ENCODE data around the gene IL32.
"Not testable (repeated sequence)": the region's sequence is repeated elsewhere in the genome, so short reads cannot be mapped to it uniquely, and the experiment has no call there.

IL32 gene

GRCh38 chr16:3069146-3069545 is 3.7 kb downstream of the IL32 start:
- not testable (repeated sequence) for DNase-seq (ENCODE audit: low read depth in 2 of 3, low spot score in 2 of 3)

GRCh38 chr16:3070608-3071111 is 5.2 kb downstream of the IL32 start:
- no peak for DNase-seq (ENCODE audit: low read depth in 2 of 3, low spot score in 2 of 3)

- no peak for DNase-seq (ENCODE audit: low read depth in 2 of 3, low spot score in 2 of 3)
Measured at GRCh38 chr16:3071655-3072054, 6.2 kb downstream of the IL32 start.

DNA sequence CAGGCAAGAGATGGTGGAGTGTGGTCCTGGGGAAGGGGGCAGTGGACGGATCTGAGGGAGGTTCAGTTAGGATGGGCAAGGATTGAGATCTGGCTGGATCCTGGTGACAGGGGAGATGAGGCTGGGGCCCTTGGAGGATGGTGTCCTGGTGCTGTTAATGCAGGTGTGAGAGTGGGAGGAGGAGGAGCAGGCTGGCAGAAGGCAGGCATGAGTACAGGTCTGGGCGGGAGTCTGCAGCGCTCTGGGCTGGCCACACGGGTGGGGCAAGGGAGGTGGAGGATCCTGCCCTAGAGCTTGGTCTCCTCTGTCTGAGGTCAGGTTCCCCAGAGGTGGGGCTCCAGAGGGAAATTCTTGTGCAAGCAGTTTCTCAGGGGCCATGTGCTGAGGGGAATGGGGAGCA is 6.7 kb downstream of the IL32 start:
- DNase-seq (ENCODE audit: low read depth in 2 of 3, low spot score in 2 of 3) = not testable (repeated sequence)

- DNase-seq (ENCODE audit: low read depth in 2 of 3, low spot score in 2 of 3) = not testable (repeated sequence)
Measured at GRCh38 chr16:3072576-3073263, 7.3 kb downstream of the IL32 start.

DNA sequence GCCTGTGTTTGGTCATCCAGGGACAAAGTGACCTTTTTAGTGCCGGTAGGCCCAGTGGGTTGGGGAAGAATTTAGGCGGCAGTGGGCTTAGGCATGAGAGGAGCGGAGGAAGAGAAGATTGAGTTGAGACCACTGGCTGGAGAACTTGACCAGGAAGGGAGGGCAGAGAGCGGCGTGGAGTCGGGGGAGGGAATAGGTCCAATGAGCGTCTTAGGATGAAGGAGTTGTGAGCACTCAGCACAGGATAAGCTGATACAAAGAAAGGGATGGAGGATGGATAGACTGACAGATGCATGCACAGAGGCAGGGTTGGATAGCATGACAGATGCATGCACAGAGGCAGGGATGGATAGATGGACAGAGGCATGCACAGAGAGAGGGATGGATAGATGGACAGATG is 8.0 kb downstream of the IL32 start:
- DNase-seq (ENCODE audit: low read depth in 2 of 3, low spot score in 2 of 3) = no peak

DNA sequence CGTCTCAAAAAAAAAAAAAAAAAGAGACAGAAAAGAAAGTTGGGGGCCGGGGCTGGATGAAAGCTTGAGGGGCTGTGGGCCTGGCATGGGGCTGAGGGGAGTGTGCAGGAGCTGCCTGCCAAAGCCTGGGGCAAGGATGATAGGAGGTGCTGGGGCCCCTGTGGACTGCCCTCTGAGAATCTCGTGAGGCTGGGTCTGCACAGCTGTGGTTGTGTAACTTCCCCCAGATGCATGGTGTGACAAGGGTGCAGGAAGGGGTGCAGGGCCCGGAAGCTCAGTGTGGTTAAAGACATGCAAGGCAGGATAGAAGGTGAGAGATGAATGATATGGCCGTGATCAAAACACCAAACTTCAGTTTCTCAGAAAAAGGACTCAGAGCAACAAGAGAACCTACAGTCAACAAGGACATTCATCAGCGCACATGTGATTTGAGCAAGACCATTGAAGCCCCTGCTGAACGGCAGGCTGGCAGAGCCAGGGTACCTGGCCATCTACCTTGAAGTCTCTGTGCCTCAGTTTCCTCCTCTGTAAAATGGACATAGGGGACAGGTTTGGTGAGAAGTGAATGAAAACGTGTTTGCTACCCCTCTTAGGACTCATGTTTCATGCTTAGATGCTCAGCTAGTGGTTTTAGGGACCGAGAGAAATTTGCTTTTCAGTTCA is 9.6 kb downstream of the IL32 start:
- peak in 2 of 3 experiments; percentile 59 to 60 for DNase-seq (ENCODE audit: low read depth in 2 of 3, low spot score in 2 of 3)

- DNase-seq (ENCODE audit: low read depth in 2 of 3, low spot score in 2 of 3) = no peak
Measured at GRCh38 chr16:3075523-3075915, 10.1 kb downstream of the IL32 start.

- DNase-seq (ENCODE audit: low read depth in 2 of 3, low spot score in 2 of 3) = not testable (repeated sequence)
Measured at GRCh38 chr16:3075946-3076345, 10.5 kb downstream of the IL32 start.

DNA sequence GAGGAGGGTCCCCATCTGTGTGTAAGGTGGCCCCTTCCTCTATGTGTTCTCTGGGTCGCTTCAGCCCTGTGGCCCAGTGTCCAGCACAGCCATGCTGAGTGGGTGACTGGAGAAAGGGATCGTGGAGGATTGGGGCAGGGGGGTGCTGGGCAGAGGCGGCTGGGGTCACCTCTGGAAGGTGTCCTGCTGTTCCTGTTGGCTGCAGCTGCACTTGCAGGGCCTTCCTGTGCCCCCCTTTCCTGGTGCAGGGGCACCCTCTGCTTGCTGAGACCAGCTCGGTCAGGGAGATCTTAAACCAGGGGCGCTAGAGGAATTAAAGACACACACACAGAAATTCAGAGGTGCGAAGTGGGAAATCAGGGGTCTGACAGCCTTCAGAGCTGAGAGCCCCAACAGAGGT is 11.1 kb downstream of the IL32 start:
- DNase-seq (ENCODE audit: low read depth in 2 of 3, low spot score in 2 of 3) = no peak

DNA sequence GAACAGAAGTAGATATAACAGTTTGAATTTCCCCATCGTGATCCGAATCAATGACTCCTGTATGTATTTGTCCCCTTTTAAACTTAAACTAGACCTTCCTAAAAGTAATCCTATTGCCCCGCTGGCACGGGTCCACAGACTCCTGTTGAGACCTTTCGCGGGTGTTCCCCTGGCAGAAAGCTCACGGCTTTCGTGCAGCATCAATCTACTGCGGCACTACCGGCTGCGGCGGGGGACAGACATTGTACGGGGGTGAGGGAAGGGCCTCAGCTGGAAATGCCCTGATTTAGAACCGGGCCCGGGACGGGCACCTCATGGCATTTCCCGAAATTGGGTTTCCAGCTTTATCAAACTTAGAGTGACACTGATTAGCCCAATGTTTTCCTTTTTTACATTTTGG is 14.6 kb downstream of the IL32 start:
- DNase-seq (ENCODE audit: low read depth in 2 of 3, low spot score in 2 of 3) = no peak

GRCh38 chr16:3081957-3082356 is 16.5 kb downstream of the IL32 start:
- DNase-seq (ENCODE audit: low read depth in 2 of 3, low spot score in 2 of 3) = not testable (repeated sequence)

DNA sequence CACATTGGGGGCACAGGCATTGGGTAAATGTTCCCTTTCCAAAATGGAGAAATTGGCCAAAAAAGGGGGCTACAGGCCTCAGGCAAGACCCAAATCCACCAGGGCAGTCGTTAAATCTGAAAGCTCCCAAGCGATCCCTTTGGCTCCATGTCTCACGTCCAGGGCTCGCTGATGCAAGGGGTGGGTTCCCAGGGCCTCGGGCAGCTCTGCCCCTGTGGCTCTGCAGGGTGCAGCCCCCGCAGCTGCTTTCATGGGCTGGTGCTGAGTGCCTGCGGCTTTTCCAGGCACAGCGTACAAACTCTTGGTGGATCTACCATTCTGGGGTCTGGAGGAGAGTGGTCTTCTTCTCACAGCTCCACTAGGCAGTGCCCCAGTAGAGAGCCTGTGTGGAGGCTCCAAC is 18.0 kb downstream of the IL32 start:
- DNase-seq (ENCODE audit: low read depth in 2 of 3, low spot score in 2 of 3) = not testable (repeated sequence)

DNA sequence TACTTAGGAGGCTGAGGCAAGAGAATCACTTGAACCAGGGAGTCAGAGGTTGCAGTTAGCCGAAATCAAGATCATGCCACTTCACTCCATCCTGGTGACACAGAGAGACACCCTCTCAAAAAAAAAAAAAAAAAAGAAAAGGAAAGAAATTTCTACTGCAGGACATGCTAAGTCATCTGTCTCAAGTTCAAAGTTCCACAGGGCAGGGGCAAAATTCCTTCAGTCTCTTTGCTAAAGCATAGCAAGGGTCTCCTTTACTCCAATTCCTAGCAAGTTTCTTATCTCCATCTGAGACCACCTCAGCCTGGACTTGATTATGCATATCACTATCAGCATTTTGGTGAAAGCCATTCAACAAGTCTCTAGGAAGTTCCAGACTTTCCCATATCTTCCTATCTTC is 19.1 kb downstream of the IL32 start:
- no peak for DNase-seq (ENCODE audit: low read depth in 2 of 3, low spot score in 2 of 3)

- DNase-seq (ENCODE audit: low read depth in 2 of 3, low spot score in 2 of 3) = no peak
Measured at GRCh38 chr16:3084969-3085670, 19.7 kb downstream of the IL32 start.

DNA sequence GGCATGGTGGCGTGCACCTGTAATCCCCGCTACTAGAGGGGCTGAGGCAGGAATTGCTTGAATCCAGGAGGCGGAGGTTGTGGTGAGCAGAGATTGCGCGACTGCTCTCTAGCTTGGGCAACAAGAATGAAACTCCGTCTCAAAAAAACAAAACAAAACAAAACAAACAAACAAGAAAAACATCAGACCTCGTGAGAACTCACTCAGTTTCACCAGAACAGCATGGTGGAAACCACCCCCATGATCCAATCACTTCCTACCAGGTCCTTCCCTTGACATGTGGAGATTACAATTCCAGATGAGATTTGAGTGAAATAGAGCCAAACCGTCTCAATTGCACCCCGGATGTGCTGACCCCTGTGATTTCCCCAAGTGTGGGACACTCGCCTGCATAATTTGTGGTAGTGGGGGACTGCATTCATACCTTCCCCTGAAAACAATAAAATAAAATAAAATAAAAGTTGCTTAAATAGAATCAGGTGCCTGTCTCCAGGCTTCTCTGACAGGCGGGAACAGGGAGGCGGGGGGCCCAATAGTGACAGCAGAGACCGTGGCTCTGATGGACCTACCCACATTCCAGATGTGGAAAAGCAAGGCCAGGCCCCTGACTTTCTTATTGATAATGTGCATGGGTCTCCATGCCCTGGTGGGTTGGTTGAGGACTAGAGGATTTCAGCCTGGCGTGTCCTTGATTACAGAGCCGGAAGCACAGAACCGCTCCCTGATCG is 20.6 kb downstream of the IL32 start:
- DNase-seq (ENCODE audit: low read depth in 2 of 3, low spot score in 2 of 3) = no peak

DNA sequence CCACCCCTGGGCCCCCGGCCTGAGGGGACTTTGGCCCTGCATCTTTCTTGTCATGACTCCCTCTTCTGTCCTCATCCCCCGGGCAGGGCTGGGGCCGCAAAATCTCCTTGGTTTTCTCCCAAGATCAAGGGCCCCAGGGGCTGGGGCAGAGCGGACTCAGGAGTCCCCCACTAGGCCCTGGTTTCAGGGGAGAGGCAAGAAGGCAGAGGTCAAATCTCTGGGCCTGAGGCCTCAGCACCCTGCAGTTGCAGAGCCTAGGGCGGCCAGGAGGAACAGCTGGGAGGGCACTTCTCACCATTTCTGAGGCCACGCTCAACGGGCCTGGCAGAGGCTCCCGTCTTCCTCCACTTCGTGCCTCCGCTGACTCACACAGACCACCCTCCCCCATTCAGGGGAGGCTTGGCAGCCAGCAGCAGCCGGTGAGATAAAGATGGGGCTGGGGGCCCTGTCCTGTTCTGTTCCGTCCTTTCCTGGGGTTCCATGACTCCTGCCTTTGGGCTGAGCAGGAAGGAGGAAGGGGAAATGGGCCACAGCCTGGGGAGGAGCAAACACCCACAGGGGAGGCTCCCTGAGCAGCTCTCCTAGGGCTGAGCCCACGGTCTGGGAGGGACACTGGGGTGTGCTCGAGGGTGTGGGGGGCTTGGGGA is 21.3 kb downstream of the IL32 start:
- no peak for DNase-seq (ENCODE audit: low read depth in 2 of 3, low spot score in 2 of 3)

DNA sequence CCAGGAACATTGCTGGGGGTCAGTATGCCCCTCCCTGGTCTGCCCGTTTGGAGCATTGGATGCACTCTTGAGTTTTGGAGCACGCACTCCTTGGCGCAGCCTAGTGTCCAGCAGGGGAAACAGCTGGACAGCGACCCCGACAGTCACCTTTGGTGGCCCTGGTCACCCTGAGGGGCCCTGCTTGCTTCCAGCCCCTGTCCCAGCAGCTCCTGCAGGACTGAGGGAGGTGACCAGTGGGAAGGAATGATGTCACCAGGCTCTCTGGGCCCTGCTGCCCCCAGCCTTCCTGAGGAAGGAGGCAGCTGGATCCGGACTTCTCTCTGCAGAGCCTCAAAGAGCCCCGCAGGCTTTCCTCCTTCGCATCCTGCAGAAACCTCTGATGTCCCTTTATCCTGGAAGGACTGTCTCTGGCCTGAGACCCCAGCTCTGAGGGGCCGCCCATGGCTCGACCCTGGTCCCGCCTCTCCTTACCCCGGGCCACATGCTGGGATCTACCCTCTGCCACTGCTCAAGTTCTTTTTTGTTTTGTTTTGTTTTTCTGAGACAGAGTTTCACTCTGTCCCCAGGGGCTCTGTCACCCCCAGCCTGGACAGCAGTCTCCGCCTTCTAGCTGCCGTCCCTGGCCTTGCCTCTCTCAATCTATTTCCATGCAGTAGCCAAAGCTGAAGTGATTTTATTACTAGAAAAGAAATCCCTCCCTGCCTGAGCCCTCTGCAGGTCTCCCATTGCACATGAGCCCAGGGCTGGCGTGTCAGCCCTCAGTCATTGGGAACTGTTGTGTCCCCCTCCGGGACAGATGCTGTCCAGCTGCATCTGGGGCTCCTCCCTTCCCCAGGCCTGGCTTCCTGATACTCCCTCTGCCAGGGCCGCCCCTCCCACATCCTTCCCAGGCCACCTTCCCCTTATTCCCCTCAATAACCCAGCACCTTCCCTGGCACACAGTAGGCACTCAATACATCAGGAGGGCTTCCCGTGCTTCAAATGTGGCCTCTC is 22.1 kb downstream of the IL32 start:
- DNase-seq (ENCODE audit: low read depth in 2 of 3, low spot score in 2 of 3) = no peak

DNA sequence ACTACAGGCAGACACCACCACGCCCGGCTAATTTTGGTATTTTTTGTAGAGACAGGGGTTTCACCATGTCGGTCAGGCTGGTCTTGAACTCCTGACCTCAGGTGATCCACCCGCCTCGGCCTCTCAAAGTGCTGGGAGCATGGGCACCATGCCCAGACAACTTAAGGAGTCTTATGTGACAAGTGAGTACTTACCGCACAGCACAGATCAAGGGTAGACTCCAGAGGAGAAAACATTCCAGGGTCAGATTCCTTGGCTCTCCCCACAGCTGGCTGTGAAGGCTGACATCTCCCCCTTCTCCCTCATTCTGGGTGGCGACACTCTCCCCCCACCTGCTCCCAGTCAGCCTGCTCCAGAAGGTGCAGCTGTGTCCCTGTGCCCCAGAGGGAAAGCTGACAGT is 23.0 kb downstream of the IL32 start:
- no peak for DNase-seq (ENCODE audit: low read depth in 2 of 3, low spot score in 2 of 3)

All from activated CD8-positive, alpha-beta memory T cell treated with anti-CD3 and anti-CD28 coated beads for 48 hours (primary cell).